ENCODE results near the gene ZXDB.
A peak's percentile ranks its signal among the peaks of the same experiment; 100 is the strongest.
"Not testable (repeated sequence)": the region's sequence is repeated elsewhere in the genome, so short reads cannot be mapped to it uniquely, and the experiment has no call there.

Gene ZXDB

DNA sequence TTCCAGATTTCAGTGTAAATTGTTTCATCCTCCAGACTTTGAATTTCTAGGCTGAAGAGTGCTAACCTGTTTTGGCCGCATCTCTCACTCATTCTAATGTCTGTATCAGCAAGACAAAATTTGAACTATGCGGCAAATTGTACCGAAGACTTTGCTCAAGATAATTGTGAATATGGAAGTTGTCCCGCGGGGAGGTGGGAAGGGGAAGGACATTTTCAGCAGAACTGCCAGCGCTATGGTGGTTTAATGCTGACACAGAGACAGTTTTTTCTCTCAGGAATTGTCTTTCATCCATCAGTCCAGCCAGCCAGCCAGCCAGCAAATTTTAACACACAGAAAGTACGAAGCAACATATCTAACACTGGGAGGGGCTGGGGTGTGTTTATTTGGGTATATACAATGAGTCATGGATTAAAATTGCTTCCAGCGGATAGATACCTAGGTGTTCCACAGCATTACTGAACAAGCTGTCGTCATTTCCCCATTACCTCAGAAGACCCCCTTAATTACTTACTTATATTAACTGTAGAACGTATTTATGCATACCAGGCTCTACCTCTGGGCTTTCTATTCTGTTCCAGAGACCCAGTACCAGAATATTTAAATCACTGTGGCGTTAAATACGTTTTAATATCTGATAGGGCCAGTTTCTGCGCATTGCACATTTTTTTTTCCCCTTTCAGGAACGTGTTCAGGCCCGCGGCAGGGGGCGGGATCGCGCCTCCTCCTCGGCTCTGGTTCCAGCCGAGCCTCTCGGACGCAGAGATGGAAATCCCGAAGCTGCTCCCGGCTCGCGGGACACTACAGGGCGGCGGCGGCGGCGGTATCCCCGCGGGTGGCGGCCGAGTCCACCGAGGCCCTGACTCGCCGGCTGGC lies at the start of gene ZXDB:
ZXDB (plus strand) TSS at position 728 of the 876 bp plus-strand sequence; CDS start at position 766, 38 bp downstream.
- not testable (repeated sequence) for DNase-seq (ENCODE audit: low read depth in 2 of 3, low spot score in 1 of 3)

DNA sequence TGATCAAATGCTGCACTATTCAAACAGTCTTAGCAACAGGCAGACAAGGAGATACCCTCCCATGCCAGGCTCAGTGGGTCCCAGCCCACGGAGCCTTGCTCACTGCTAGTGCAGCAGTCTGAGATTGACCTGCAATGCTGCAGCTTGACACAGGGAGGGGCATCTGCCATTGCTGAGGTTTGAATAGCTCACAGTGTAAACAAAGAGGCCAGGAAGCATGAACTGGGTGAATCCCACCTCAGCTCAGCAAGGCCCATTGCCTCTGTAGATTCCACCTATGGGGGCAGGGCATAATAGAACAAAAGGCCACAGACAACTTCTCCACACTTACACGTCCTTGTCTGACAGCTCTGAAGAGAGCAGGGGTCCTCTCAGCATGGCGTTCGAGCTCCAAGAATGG lies 26.6 kb upstream of the ZXDB start:
- DNase-seq (ENCODE audit: low read depth in 2 of 3, low spot score in 1 of 3): no peak

GRCh38 chrX:57573754-57574153 lies 18.1 kb upstream of the ZXDB start:
- DNase-seq (ENCODE audit: low read depth in 2 of 3, low spot score in 1 of 3): no peak

GRCh38 chrX:57582948-57583347 lies 8.9 kb upstream of the ZXDB start:
- not testable (repeated sequence) for DNase-seq (ENCODE audit: low read depth in 2 of 3, low spot score in 1 of 3)

DNA sequence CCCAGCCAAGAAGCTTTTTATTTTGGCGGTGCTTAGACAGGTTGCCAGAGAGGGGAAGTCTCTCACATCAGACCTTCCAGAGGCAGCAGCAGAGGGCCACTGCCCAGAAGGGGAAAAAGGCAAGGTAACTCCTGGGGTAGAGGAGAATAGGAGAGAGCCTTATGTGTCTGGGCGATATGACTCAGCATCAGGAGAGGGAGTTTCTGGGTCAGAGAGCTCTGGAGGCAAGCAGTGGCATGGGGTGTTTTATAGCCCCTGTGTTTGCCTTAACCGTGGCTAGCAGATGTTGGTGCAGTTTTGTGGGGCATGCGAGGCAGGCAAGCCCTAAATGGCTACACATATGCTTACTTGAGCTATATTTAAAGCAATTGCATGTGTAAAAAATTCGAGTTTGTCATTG lies 8.3 kb upstream of the ZXDB start:
- no peak for DNase-seq (ENCODE audit: low read depth in 2 of 3, low spot score in 1 of 3)

DNA sequence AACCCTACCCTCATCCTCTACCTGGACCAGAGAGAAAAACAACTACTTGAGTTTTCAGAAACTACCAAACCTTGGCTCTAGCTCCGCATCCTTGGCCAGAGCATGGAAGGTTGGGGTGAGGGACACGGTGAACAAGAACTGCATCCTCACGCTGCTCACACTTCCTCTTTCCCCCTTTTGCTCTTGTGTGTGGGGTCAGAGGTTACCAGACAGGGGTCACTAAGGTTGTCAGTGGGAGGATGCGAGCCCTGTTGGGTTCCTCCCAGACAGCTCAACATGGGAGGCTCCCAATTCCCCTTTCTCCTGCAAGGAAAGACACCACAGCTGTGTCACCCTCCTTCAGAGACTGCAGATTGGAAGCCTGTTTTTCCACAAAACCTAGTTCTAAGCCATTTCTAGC lies 5.5 kb upstream of the ZXDB start:
- no peak for DNase-seq (ENCODE audit: low read depth in 2 of 3, low spot score in 1 of 3)

DNA sequence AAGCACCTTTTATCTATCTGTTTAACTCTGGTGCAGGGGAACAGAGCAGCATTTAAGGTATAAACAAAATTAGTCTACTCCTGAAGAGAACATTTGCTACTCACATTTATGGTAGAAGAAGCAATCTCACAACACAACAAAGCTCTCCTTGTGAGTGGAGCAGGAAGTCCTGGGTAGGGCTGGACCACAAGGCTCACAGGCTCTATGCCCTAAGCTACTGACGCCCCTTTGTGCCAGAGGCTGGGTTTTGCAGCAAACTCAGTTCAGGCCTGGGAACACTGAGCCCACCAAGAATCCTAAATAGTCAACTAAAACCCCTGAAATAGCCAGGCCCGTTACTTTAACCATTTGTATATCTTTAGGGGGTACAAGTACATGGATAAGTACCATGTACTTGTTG lies 4.7 kb upstream of the ZXDB start:
- no peak for DNase-seq (ENCODE audit: low read depth in 2 of 3, low spot score in 1 of 3)

GRCh38 chrX:57587607-57588006 lies 4.2 kb upstream of the ZXDB start:
- no peak for DNase-seq (ENCODE audit: low read depth in 2 of 3, low spot score in 1 of 3)

DNA sequence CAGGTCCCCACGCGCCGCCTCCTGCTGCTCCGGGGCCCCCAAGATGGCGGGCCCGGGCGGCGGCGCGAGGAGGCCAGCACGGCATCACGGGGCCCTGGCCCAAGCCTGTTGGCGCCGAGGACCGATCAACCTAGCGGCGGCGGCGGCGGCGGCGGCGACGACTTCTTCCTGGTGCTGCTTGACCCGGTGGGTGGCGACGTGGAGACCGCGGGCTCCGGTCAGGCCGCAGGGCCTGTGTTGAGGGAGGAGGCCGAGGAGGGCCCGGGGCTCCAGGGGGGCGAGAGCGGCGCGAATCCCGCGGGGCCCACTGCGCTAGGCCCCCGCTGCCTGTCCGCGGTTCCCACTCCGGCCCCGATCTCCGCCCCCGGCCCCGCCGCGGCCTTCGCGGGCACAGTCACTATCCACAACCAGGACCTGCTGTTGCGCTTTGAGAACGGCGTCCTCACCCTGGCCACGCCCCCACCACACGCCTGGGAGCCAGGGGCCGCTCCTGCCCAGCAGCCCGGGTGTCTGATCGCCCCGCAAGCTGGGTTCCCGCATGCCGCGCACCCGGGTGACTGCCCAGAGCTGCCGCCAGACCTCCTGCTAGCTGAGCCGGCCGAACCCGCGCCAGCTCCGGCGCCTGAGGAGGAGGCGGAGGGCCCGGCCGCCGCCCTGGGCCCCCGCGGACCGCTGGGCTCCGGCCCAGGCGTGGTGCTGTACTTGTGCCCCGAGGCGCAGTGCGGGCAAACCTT lies 516 bp downstream of the ZXDB start:
- DNase-seq (ENCODE audit: low read depth in 2 of 3, low spot score in 1 of 3): peak in 1 of 3 donors; percentile 5

- not testable (repeated sequence) for DNase-seq (ENCODE audit: low read depth in 2 of 3, low spot score in 1 of 3)
Observed at GRCh38 chrX:57592894-57593215, 1.0 kb downstream of the ZXDB start.

DNA sequence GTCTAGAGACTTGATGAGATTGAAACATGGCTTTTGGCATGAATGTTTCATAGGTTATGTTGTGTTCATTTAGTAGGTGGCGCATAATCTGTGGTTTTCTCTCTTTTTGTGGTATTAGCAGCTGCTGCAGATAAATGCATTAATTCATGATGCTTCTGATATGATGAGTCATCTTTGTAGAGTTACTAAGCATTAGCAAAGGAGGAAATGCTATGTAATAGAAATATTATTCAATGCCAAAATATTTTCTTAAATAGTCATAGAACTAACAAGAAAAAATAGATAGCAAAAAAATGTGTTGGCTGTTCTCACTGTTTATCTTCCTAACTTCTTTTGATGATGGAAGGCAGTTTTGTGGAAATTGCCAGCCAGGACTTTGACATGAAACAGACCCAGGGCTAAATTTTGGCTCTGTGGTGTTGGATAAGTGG lies 3.6 kb downstream of the ZXDB start:
- DNase-seq (ENCODE audit: low read depth in 2 of 3, low spot score in 1 of 3): no peak

- DNase-seq (ENCODE audit: low read depth in 2 of 3, low spot score in 1 of 3): no peak
Observed at GRCh38 chrX:57596109-57596508, 4.3 kb downstream of the ZXDB start.

DNA sequence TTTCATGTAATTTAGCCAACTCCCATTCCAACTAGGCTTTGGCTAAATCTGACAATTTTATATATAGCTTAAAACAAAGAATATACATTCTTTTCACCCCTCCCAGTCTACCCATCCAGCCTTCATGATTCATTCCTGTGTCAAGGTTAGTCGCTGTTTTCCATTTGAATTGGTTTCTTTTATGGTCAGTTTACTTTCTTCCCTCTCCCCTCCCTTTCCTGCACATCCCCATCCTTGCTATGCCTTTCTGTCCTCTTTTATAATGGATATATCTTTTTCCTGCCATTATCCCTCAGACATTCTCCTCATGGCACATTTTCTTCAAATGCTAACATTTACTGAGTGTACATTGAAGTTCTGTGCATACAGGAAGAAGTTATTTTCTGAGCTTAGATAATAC lies 4.7 kb downstream of the ZXDB start:
- DNase-seq (ENCODE audit: low read depth in 2 of 3, low spot score in 1 of 3): no peak

DNA sequence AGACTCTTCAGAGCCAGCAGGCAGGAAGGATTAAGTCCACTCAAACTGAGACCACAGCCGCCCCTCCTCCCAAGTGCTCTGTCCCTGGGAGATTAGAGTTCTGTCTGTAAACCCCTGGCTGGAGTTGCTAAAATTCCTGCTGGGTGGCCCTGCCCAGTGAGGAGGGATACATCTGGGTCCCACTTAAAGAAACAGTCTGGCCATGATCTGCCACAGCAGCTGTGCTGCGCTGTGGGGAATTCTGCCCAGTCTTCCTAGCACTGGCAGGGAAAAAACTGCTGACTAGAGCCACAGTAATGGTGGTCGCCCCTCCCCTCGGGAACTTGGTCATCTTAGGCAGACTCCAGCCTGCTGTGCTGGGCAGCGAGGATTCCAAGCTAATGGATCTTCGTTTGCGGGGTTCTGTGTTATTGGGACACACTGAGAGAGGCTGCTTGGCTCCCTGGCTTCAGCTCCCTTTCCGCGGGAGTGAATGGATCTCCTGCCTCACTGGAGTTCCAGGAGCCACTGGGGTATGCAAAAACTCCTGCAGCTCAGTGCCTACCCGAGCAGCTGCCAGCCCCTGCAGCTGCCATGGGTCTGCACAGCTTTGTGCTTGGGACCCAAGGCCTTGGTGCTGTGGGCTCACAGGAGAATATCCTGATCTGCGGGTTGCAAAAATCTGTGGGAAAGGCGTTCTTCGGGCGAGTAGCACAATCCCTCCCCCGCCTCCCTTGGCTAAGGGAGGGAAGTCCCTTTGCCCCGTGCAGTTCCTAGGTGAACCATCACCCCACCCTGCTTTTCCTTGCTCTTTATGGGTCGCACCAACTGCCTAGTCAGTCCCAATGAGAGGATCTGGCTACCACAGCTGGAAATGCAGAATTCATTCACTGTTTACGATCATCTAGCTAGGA lies 15.7 kb downstream of the ZXDB start:
- no peak for DNase-seq (ENCODE audit: low read depth in 2 of 3, low spot score in 1 of 3)

GRCh38 chrX:57613351-57613750 lies 21.5 kb downstream of the ZXDB start:
- not testable (repeated sequence) for DNase-seq (ENCODE audit: low read depth in 2 of 3, low spot score in 1 of 3)

- not testable (repeated sequence) for DNase-seq (ENCODE audit: low read depth in 2 of 3, low spot score in 1 of 3)
Observed at GRCh38 chrX:57629438-57629837, 37.6 kb downstream of the ZXDB start.

GRCh38 chrX:57640674-57641016 lies 48.8 kb downstream of the ZXDB start:
- DNase-seq (ENCODE audit: low read depth in 2 of 3, low spot score in 1 of 3): no peak

- no peak for DNase-seq (ENCODE audit: low read depth in 2 of 3, low spot score in 1 of 3)
Observed at GRCh38 chrX:57641338-57641737, 49.5 kb downstream of the ZXDB start.

DNA sequence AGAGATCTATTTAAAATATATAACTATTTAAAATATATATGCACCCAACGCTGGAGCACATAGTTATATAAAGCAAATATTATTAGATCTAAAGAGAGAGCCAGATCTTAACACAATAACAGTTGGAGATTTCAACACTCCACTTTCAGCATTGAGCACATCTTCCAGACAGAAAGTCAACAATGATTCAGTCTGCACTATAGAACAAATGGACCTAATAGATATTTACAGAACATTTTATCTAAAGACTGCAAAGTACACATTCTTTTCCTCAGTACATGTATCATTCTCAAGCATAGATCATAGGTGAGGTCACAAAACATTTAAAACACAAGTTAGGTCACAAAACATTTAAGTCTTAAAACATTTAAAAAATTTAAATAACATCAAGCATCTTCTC lies 51.9 kb downstream of the ZXDB start:
- no peak for DNase-seq (ENCODE audit: low read depth in 2 of 3, low spot score in 1 of 3)

GRCh38 chrX:57647020-57647419 lies 55.2 kb downstream of the ZXDB start:
- no peak for DNase-seq (ENCODE audit: low read depth in 2 of 3, low spot score in 1 of 3)
